ENCODE results near the gene JSRP1.

Gene JSRP1

DNA sequence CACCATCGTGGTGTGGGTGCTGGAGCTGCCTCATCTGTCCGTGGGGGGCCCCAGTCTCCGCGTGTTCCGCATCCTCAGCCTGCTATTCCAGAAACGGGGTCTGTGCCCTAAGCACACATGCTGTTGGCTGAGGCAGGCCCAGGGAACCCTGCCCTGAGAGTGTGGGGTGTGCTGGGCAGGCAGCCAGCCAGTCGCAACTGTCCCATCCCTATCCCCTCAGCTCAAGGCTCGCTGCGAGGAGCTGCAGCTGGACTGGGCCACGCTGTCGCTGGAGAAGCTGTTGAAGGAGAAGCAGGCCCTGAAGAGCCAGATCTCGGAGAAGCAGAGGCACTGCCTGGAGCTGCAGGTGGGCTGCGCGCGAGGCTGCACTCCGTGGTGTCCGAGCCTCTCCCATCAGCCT lies 42.0 kb downstream of the JSRP1 start:
- DNase-seq, result no peak

DNA sequence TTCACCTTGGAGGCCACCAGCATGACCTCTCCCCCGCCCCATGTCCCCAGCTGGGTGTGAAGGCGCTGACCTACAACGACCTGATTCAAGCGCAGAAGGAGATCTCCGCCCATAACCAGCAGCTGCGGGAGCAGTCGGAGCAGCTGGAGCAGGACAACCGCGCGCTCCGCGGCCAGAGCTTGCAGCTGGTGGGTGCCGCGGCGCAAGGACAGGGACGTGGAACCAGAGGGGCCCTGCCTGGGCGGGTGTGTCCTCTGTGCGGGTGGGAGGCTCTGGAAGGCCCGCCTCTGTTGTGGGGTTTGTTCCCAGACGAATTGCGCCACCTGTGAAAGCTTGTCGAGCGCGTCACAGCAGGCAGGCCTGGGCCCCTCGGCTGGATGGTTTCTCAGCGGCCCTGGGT lies 42.4 kb downstream of the JSRP1 start:
- no peak for DNase-seq

DNA sequence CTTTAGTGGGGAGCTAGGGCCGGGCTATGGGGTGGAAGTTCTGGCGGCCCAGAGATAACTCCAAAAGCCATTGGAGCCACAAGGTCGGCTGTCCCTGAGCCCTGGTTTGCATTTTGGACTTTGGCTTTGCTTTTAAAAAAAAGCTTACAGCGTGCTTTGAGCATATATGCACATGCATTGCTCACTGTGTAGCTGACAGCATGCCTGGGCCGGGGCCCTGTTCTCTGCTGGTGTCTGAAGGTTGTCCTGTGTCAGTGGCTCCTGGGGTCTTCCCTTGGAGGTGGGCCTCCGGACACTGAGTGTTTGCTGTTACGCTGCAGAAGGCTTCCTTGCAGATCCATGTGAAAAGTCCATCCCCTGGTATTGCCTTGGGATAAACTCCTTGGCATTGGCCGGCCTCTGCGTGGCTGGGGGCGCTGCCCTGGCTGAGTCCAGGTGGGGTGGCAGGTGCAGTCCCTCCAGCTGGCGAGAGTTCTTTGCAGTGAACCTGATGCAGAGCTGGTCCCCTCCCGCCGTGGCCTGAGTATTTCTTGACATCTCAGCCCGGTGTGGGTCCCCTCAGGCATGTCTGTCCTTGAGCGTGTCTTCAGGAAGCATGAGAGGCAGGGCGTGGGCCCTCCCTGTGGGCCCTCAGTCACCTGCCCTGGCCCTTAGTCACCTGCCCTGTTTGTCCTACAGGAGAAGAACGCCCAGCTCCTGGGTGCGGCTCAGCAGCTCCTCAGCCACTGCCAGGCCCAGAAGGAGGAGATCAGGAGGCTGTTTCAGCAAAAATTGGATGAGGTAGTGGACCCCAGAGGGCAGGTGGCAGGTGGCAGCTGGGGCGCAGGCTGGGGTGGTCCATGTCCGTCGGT lies 43.1 kb downstream of the JSRP1 start:
- DNase-seq, result no peak

DNA sequence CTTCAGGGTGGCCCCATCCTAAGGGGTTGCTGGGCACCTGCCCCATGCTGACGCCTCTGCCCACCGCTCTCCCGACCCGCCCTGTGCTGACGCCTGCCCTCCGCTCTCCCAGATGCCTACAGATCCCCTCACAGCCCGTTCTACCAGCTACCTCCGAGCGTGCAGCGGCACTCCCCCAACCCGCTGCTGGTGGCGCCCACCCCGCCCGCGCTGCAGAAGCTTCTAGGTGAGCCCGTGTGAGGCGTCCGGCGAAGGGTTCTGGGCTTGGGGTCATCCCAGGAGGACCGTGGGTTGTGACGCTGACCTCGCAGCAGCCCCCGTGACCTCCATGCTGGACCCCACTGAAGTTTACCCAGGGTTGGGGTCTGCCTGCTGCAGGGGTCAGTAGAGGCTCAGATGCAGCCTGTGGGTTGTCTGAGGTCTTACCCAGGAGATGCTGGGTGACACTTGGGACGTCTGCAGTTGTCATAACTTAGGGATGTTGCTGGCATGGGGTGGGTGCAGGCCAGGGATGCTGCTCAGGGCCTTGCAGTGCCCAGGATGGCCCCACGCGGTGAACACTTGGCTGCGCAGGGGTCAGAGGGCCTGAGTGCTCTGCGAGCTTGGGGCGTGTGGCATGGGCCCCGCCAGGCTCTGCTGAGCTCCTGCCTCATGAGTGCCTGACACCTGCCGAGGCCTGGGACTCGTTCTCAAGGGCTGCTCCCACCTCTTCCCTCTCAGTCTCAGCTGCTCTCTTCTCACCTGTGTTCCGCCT lies 45.1 kb downstream of the JSRP1 start:
- no peak for DNase-seq

DNA sequence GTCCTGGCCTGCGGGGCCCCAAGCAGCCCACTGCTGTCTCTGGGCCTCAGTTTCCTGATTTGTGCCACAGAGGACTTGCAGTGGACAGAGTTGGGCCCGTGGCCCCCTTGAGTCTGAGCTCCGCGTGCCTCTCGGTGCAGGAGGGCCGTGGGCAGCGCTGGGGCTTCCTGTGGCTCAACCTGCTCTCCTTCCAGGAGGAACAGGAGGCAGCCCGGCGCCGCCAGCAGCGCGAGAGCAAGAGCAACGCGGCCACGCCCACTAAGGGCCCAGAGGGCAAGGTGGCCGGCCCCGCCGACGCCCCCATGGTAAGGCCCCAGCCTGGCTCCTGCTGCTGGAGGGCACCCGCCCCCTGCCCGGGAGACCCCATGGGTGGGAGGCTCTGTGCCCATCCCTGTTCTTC lies 46.0 kb downstream of the JSRP1 start:
- DNase-seq, result no peak

DNA sequence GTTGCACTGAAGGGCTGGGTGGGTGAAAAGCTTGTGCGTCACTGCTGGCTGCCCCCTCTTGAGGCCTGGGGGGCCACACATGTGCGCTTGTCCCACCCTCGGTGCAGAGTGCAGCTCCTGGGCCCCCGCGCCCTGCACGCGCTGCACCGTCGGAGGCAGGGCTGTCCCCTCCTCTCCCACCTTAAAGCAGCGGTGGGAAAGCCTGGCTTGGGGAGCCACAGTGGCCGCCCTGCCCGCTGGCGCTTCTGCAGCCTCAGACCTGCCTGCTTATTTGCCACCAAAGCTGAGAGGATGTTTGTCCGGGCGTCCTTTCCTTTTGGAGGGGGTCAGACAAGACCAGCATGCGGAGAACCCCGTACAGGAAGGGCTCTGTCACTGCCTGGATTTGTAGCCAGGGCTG lies 46.8 kb downstream of the JSRP1 start:
- no peak for DNase-seq

DNA sequence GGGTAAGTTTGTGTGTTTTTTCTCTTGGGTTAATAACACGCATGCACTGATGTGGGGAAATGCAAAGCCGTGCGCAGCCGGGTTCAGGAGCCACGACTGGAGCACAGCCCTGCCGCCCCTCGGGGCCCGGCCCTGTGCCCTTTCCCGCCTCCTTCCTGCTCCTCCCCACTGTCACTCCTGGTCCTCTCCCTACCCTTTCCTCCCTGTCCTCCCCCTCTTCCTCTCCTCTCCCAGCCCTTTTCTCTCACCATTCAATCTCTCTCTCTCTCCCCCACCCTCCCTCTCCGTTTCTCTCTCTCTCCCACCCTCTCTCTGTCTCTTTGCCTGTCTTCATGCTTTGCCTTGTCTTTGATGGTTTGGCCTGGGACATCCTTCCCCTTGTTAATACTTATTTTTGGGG lies 47.2 kb downstream of the JSRP1 start:
- DNase-seq, result no peak

DNA sequence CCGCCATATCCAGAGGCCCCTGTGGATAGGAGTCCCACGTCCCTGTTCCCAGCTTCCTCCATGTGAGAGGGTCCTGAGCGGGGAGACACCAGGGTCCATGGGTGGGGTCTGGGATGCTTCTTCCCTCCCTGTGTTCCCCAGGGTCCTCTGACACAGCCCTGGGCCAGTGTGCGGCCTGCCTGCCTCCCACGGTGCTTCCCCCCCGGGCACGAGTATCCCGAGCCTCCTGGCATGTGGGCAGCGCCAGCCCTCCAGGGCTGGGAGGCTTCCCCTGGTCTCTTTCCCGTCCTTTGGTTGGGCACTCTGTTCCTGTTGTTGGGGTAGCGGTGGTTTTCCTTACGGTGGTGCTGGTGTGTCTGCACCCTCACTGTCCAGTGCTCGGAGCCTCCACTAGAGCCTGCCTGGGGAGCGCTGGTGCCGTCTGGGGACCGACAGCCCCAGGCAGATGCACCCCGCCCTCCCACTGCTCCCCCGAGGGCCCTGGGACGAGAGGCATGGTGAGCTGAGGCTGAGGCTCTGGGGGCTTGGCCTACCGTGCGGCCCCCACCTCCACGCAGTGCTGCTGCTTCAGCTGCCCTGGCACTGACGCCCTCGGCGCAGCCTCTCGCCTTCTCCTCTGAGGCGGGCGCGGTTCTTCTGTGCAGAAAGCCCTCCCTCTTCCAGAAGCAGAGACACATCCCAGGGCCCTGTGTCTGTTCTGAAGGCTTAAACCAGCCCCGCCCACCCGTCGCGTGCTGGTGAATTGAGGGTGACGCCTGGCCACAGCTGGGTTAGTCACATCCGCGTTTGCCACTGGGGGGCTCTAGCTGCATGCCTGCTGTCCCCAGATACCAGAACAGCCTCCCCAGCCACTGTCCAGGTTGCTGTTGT lies 48.0 kb downstream of the JSRP1 start:
- DNase-seq, result no peak

DNA sequence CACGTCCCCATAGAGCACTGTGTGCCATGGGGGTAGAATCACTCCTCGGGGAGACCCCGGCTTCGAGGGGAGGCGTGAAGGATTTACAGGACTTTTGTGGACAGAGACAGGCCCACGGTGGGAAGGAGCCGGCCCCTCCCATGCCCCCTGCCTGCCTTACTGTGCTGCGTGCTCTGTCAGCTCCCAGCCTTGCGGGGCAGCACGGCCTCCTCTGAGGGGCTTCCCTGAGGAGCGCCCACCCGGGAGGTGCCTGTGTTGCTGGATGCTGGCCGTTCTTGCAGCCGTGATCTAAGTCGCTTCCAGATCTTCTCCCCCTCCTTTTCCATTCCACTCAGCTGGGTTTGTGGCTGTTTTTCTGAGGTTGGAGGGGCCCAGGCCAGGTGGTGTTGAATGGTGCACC lies 49.2 kb downstream of the JSRP1 start:
- DNase-seq, result no peak

DNA sequence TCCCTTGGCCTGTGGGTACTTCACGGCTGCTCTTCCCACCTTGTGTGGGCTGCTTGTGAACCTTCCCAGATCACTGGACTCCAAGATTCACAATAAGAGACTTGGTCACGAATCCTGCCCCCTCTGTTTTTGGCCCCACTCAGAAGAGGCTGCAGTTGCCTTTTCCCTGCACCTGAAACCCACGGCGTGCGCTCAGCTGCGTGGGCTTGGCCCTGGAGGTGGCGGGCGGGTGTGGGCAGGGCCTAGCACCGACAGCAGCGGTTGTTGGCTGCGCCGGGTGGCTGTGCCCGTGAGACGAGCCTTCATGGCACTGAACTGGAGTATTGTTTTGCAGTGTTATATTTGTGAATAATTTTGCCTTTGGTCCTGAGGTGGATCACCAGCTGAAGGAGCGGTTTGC lies 53.9 kb downstream of the JSRP1 start:
- DNase-seq, result no peak
